ENCODE measurements around the gene LRP1. TPM values are rescaled to one million over a fixed set of nuclear protein-coding genes. Genes with fewer than 3 reads are reported as not detected.

Gene LRP1
- total and polyA plus RNA-seq, 2 of the 13 experiments (the other 11 are each of a cell fraction or from before 2014, with no cell fraction given): 14.7 to 30.8 TPM

- ATAC-seq (no peak), FAIRE-seq (no peak), DNase-seq (ENCODE audit: low spot score) (no peak)
- H3K27me3 ChIP-seq (ENCODE audit: control insufficient read depth in 1 of 2, insufficient read depth in 2 of 2, low read length in 2 of 2): no peaks in the 10 kb centered on the region; a peak in 1 of 5 replicates
- no peak overlapping the region for H3K9ac ChIP-seq (ENCODE audit: insufficient read depth, low read depth, low read length)
- no peaks in the 10 kb centered on the region for H4K20me1 ChIP-seq (ENCODE audit: insufficient read depth, low read length)
- no peak overlapping the region for H3K4me2 ChIP-seq (ENCODE audit: low read depth, low read length)
- no TSS peak for BruUV-seq (replicated peaks)
- ChIA-PET CTCF (ENCODE audit: low intra/inter-chr PET ratio, low total read pairs) (no interaction called here), POLR2A (interaction anchor here (1.4 to 5.9 kb wide), 3 partner anchors 10 to 19 kb away, joined by 3 to 184 read pairs (median 3); partner anchors contain the start of gene NAB2)
- H3K36me3 ChIP-seq (replicated peaks in 1 of 2; ENCODE audit: control insufficient read depth in 1 of 2, insufficient read depth in 2 of 2, low read length in 2 of 2): peaks cover 11 to 16% of the 10 kb centered on the region in 2 experiments; a peak in 4 of 5 replicates
- TF ChIP-seq RBM22 (optimal IDR thresholded peaks at IDR 0.05; ENCODE audit: low read length) (no peak), IKZF1 (IDR thresholded peaks at IDR 0.05) (no peak), BRD4 (CRISPR knock-in tag; IDR thresholded peaks at IDR 0.05) (no peak), PBX2 (CRISPR knock-in tag; IDR thresholded peaks at IDR 0.05) (no peak), ZNF546 (CRISPR knock-in tag; conservative IDR thresholded peaks at IDR 0.05) (no peak), POLR2AphosphoS5 (IDR thresholded peaks at IDR 0.05; ENCODE audit: low read depth, low read length) (no peak), ZNF441 (CRISPR knock-in tag; IDR thresholded peaks at IDR 0.05; ENCODE audit: borderline replicate concordance) (no peak), ZBTB33 (CRISPR knock-in tag; IDR thresholded peaks at IDR 0.05) (no peak), U2AF1 (optimal IDR thresholded peaks at IDR 0.05; ENCODE audit: low read depth, low read length) (no peak), KDM3A (CRISPR knock-in tag; IDR thresholded peaks at IDR 0.05; ENCODE audit: low read depth) (no peak), TBP (CRISPR knock-in tag; IDR thresholded peaks at IDR 0.05) (no peak)
- TF ChIP-seq, protein P1, sequence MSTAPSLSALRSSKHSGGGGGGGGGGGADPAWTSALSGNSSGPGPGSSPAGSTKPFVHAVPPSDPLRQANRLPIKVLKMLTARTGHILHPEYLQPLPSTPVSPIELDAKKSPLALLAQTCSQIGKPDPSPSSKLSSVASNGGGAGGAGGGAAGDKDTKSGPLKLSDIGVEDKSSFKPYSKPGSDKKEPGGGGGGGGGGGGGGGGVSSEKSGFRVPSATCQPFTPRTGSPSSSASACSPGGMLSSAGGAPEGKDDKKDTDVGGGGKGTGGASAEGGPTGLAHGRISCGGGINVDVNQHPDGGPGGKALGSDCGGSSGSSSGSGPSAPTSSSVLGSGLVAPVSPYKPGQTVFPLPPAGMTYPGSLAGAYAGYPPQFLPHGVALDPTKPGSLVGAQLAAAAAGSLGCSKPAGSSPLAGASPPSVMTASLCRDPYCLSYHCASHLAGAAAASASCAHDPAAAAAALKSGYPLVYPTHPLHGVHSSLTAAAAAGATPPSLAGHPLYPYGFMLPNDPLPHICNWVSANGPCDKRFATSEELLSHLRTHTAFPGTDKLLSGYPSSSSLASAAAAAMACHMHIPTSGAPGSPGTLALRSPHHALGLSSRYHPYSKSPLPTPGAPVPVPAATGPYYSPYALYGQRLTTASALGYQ (CRISPR knock-in tag; IDR thresholded peaks at IDR 0.05): no peak
- TF ChIP-seq, protein P2, sequence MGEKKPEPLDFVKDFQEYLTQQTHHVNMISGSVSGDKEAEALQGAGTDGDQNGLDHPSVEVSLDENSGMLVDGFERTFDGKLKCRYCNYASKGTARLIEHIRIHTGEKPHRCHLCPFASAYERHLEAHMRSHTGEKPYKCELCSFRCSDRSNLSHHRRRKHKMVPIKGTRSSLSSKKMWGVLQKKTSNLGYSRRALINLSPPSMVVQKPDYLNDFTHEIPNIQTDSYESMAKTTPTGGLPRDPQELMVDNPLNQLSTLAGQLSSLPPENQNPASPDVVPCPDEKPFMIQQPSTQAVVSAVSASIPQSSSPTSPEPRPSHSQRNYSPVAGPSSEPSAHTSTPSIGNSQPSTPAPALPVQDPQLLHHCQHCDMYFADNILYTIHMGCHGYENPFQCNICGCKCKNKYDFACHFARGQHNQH (CRISPR knock-in tag; IDR thresholded peaks at IDR 0.05): no peak
- no peaks in the 10 kb centered on the region for H3K9me3 ChIP-seq (ENCODE audit: low read length)
- H3K4me3 ChIP-seq (replicated peaks in 1 of 3; ENCODE audit: insufficient read depth in 1 of 3, low read depth in 2 of 3, low read length in 3 of 3): no peak overlapping the region
- no peak overlapping the region for H2AFZ ChIP-seq (ENCODE audit: low read length)
- H3K4me1 ChIP-seq (ENCODE audit: insufficient read depth, low read length): peaks cover 43% of the 10 kb centered on the region
- in situ Hi-C loops (cut with HindIII; ENCODE audit: extremely low pct_ligation_motif_present, low pct_unique_long_range_greater_than_20kb): no loop called here
- no peaks in the 10 kb centered on the region for H3K79me2 ChIP-seq (ENCODE audit: insufficient read depth, low read length)
- 98% methylated on average over 3 of the region's 7 CpGs for WGBS (ENCODE audit: low lambda C conversion rate)
- intact Hi-C loops (cut with micrococcal nuclease; ENCODE audit: unreplicated experiment): no loop called here
- no peak overlapping the region for H3K27ac ChIP-seq (ENCODE audit: extremely low read length, insufficient read depth, low read length)
Observed at GRCh38 chr12:57107456-57108155, 20.7 kb upstream of the LRP1 start.

Measured in HepG2 (cell line).